RWPE2 (cell line): Measurements from ENCODE around the gene ZSWIM9.
"Not testable (repeated sequence)": the region's sequence is repeated elsewhere in the genome, so short reads cannot be mapped to it uniquely, and the experiment has no call there.

Experiments
- ATAC-seq: fragments of 200-7000 bp; cut with Tn5 transposase; 3 replicates; pipeline ENCODE4 v1.9.1; 2021; ENCODE audit warnings: low read depth
- DNase-seq: peaks from one replicate; pipeline ENCODE4 v3.0.0-alpha.2; 2020; ENCODE audit warnings: low spot score
- H3K27ac ChIP-seq: fragments of 450-650 bp; 2 replicates; pipeline ENCODE4 v1.5.1; 2017; ENCODE audit warnings: mild to moderate bottlenecking; ENCODE audit not compliant: poor library complexity, severe bottlenecking
- H3K27me3 ChIP-seq: fragments of 250-450 bp; sonication (Bioruptor Pico); 2 replicates; pipeline ENCODE4 v1.5.1; 2021; ENCODE audit warnings: mild to moderate bottlenecking, moderate library complexity; ENCODE audit not compliant: insufficient read depth, poor library complexity, severe bottlenecking
- H3K36me3 ChIP-seq: fragments of 250-450 bp; sonication (Bioruptor Pico); 2 replicates; pipeline ENCODE4 v1.5.1; 2020; ENCODE audit warnings: low read depth, mild to moderate bottlenecking, moderate library complexity
- H3K4me1 ChIP-seq: fragments of 250-450 bp; sonication (Bioruptor Pico); 2 replicates; pipeline ENCODE4 v1.5.1; 2021; ENCODE audit warnings: mild to moderate bottlenecking, moderate library complexity; ENCODE audit not compliant: insufficient read depth, poor library complexity, severe bottlenecking
- H3K4me3 ChIP-seq: fragments of 250-450 bp; sonication (Bioruptor Pico); 2 replicates; pipeline ENCODE4 v1.5.1; 2021; ENCODE audit warnings: mild to moderate bottlenecking, moderate library complexity; ENCODE audit not compliant: severe bottlenecking
- H3K9me3 ChIP-seq: fragments of 250-450 bp; sonication (Bioruptor Pico); 2 replicates; pipeline ENCODE4 v1.5.1; 2021; ENCODE audit warnings: mild to moderate bottlenecking, moderate library complexity; ENCODE audit not compliant: severe bottlenecking
- TF ChIP-seq, protein P1 (sequence below): fragments of 450-650 bp; IDR thresholded peaks from one replicate; pipeline ENCODE4 v1.5.1; 2017; ENCODE audit warnings: mild to moderate bottlenecking, moderate library complexity; ENCODE audit not compliant: poor library complexity, severe bottlenecking

ZSWIM9 gene

DNA sequence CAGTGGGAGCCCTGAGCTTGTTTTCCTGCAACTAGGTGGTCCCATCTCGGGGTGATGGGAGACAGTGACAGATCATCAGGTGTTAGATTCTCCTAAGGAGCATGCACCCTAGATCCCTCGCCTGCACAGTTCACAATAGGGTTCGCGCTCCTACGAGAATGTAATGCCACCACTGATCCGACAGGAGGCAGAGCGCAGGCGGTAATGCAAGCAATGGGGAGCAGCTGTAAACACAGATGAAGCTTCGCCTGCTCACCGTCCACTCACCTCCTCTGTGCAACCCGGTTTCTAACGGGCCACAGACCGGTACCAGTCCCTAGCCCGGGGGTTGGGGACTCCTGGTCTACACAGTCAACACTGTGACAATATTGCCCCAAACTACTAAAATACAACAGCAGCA lies 46.5 kb downstream of the ZSWIM9 start:
- Histone ChIP-seq H3K36me3 (0 out of 2 replicates have a peak, but pooled peaks cover 4% of the 10 kb centered on the region), H3K4me1 (no peaks in the 10 kb centered on the region), H3K4me3 (no peak overlapping the region), H3K27me3 (no peaks in the 10 kb centered on the region), H3K9me3 (no peaks in the 10 kb centered on the region), H3K27ac (no peak overlapping the region)
- no peak for DNase-seq
- no peak for ATAC-seq
- TF ChIP-seq, protein P1, sequence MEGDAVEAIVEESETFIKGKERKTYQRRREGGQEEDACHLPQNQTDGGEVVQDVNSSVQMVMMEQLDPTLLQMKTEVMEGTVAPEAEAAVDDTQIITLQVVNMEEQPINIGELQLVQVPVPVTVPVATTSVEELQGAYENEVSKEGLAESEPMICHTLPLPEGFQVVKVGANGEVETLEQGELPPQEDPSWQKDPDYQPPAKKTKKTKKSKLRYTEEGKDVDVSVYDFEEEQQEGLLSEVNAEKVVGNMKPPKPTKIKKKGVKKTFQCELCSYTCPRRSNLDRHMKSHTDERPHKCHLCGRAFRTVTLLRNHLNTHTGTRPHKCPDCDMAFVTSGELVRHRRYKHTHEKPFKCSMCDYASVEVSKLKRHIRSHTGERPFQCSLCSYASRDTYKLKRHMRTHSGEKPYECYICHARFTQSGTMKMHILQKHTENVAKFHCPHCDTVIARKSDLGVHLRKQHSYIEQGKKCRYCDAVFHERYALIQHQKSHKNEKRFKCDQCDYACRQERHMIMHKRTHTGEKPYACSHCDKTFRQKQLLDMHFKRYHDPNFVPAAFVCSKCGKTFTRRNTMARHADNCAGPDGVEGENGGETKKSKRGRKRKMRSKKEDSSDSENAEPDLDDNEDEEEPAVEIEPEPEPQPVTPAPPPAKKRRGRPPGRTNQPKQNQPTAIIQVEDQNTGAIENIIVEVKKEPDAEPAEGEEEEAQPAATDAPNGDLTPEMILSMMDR: no peak

DNA sequence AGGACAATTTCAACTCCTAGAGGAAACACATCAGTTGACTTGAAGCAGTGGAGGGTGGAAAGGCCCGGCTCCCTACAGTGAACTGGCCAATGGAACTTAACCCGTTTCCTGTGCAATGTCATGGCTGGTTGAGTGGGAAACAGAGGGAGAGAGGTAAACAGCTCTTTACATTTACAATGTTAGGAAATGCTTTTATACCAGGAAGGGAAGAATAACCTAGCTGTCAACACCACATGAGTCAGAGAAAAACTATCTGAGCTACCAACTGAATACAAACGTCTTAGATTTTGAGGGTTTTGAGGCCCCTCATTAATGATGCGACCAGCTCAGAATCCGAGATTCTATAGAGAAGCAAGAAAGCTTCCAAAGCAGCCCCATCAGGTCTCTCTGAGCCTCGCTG lies 48.5 kb downstream of the ZSWIM9 start:
- H3K27me3 ChIP-seq: no peaks in the 10 kb centered on the region
- 0 out of 2 replicates have a peak, but pooled peaks cover 4% of the 10 kb centered on the region for H3K36me3 ChIP-seq
- H3K9me3 ChIP-seq: no peaks in the 10 kb centered on the region
- H3K4me3 ChIP-seq: no peak overlapping the region
- H3K27ac ChIP-seq: no peak overlapping the region
- DNase-seq: no peak
- TF ChIP-seq, protein P1: no peak
- no peaks in the 10 kb centered on the region for H3K4me1 ChIP-seq
- no peak for ATAC-seq

DNA sequence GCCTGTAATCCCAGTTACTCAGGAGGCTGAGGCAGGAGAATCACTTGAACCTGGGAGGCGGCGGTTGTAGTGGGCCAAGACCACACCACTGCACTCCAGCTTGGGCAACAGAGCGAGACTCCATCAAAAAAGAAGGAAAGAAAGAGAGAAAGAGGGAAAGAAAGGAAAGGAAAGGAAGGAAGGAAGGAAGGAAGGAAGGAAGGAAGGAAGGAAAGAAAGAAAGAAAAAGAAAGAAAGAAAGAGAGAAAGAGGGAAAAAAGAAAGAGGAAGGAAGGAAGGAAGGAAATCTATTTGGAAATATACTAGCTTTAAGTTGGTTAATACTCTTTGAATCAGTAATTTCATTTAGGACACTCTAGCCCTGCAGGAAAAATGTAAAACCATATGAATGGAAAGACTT lies 50.3 kb downstream of the ZSWIM9 start:
- not testable (repeated sequence) for DNase-seq, H3K4me1 ChIP-seq, H3K9me3 ChIP-seq, H3K4me3 ChIP-seq, H3K27ac ChIP-seq, H3K27me3 ChIP-seq, ATAC-seq, H3K36me3 ChIP-seq

DNA sequence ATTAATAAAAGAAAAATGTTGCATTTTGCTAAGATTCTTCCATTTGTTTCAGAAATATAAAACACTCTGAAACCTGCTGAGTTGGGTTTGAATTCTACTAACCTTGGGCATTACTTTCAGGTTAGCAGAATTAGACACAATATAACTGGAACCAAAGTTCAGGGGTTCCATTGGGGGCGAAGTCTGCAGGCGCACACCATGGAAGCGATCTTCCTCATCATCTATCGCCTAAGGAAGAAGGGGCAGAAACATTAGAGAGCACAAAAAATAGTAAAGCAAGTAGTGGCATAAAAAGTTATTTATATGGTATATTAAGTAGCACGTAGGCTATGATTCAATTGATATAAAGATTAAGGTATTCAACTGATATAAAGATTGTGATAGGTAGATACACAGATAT lies 51.1 kb downstream of the ZSWIM9 start:
- Histone ChIP-seq H3K9me3 (no peaks in the 10 kb centered on the region), H3K27ac (no peak overlapping the region), H3K36me3 (0 out of 2 replicates have a peak, but pooled peaks cover 4% of the 10 kb centered on the region), H3K4me3 (no peak overlapping the region), H3K4me1 (no peaks in the 10 kb centered on the region), H3K27me3 (no peaks in the 10 kb centered on the region)
- DNase-seq: no peak
- ATAC-seq: no peak
- TF ChIP-seq, protein P1: no peak

DNA sequence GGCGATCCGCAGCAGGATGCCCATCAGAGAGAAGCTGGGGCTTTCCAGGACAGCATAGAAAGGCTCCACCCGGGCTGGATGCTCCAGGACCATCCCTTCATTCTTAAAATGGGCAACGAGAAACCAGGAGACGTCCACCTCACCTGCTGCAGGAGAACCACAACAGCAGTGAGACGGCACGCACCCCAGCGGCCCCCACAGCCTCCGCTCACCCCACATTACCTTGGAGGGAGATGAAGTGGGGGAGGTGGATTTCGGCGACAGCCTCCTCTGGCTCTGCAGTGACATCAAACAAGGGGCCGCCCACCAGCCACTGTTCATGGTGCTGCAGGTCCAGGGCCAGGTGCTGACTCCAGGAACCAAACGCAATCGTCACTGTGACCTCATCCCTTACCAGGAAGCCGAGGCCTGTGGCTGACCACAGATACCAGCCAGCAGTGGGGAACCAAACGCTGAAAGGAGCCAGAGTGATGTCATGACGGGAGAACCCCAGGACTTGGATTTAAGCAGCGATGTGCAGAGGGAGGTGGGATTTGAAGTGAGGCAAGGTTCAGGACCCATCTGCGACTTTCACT lies 60.2 kb downstream of the ZSWIM9 start:
- no peaks in the 10 kb centered on the region for H3K4me1 ChIP-seq
- no peaks in the 10 kb centered on the region for H3K36me3 ChIP-seq
- DNase-seq (no peak), ATAC-seq (no peak)
- H3K27ac ChIP-seq: no peak overlapping the region
- TF ChIP-seq, protein P1: no peak
- H3K27me3 ChIP-seq: no peaks in the 10 kb centered on the region
- H3K4me3 ChIP-seq: no peak overlapping the region
- no peaks in the 10 kb centered on the region for H3K9me3 ChIP-seq
